Keratinocyte (primary cell): ENCODE data around the gene IGF1R. TPM values are rescaled to one million over a fixed set of nuclear protein-coding genes. Genes with fewer than 3 reads are reported as not detected.

Experiments
- DNase-seq: peaks from one replicate; pipeline ENCODE4 v3.0.0-alpha.2; 2011; ENCODE audit warnings: low read depth, missing footprints, low spot score
- FAIRE-seq: peaks from 2 replicates; lab custom pipeline; 2011; peaks lifted over from hg19 to GRCh38; lab: Jason Lieb, UNC
- H2AFZ ChIP-seq: 2 replicates; pipeline ENCODE4 v1.6.0; 2012; ENCODE audit warnings: low read length, control low read depth, inconsistent platforms; ENCODE audit not compliant: control insufficient read depth
- H3K27ac ChIP-seq: 2 replicates; pipeline ENCODE4 v1.5.1; 2011; ENCODE audit warnings: low read length; ENCODE audit not compliant: control insufficient read depth, insufficient read depth
- H3K27me3 ChIP-seq: 3 replicates; pipeline ENCODE4 v1.6.0; 2011; ENCODE audit warnings: low read length; ENCODE audit not compliant: control insufficient read depth, insufficient read depth; ENCODE audit errors: extremely low read depth
- H3K36me3 ChIP-seq, 2 experiments: 2 replicates in 1 of 2; 3 replicates in 1 of 2; pipeline ENCODE4 v1.5.1; 2011; ENCODE audit warnings: low read length in 2 of 2, mild to moderate bottlenecking in 1 of 2; ENCODE audit not compliant: control insufficient read depth in 2 of 2, insufficient read depth in 2 of 2; ENCODE audit errors: extremely low read depth in 1 of 2
- H3K4me1 ChIP-seq: 3 replicates; pipeline ENCODE4 v1.5.1; 2011; ENCODE audit warnings: low read length; ENCODE audit not compliant: control insufficient read depth, insufficient read depth; ENCODE audit errors: extremely low read depth
- H3K4me2 ChIP-seq: 3 replicates; pipeline ENCODE4 v1.6.0; 2011; ENCODE audit warnings: low read depth, low read length; ENCODE audit not compliant: control insufficient read depth, insufficient read depth; ENCODE audit errors: extremely low read depth
- H3K4me3 ChIP-seq, 3 experiments: fragments of 200-600 bp in 1 of 3; sonication (generic) in 1 of 3; 2 replicates in 2 of 3; 3 replicates in 1 of 3; pipeline ENCODE4 v1.5.1; 2011 to 2016; ENCODE audit warnings: low read length in 3 of 3, mild to moderate bottlenecking in 3 of 3, control low read depth in 2 of 3, inconsistent platforms in 1 of 3, low read depth in 1 of 3, mixed read lengths in 1 of 3, mixed run types in 1 of 3, moderate library complexity in 1 of 3; ENCODE audit not compliant: control insufficient read depth in 2 of 3, insufficient read depth in 2 of 3; ENCODE audit errors: extremely low read depth in 1 of 3
- H3K79me2 ChIP-seq: 2 replicates; pipeline ENCODE4 v1.6.0; 2012; ENCODE audit warnings: low read length; ENCODE audit not compliant: control insufficient read depth, insufficient read depth
- H3K9ac ChIP-seq: 3 replicates; pipeline ENCODE4 v1.6.0; 2011; ENCODE audit warnings: low read length; ENCODE audit not compliant: control insufficient read depth, insufficient read depth; ENCODE audit errors: extremely low read depth
- H3K9me1 ChIP-seq: 3 replicates; pipeline ENCODE4 v1.6.0; 2011; ENCODE audit warnings: low read length; ENCODE audit not compliant: control insufficient read depth, insufficient read depth; ENCODE audit errors: extremely low read depth
- H3K9me3 ChIP-seq: 2 replicates; pipeline ENCODE4 v1.5.1; 2012; ENCODE audit warnings: low read depth, low read length; ENCODE audit not compliant: control insufficient read depth
- H4K20me1 ChIP-seq: 3 replicates; pipeline ENCODE4 v1.6.0; 2011; ENCODE audit warnings: low read length; ENCODE audit not compliant: control insufficient read depth, insufficient read depth; ENCODE audit errors: extremely low read depth
- EZH2 ChIP-seq: IDR thresholded peaks from one replicate; pipeline ENCODE4 v1.6.1; 2012; ENCODE audit warnings: inconsistent platforms, mild to moderate bottlenecking, low read length, moderate library complexity
- dilution Hi-C: fragments of 300-500 bp; cut with MboI; formaldehyde crosslinking; loops from one replicate; pipeline ENCODE4 v1.7.0; 2020; ENCODE audit warnings: low sequenced_read_pairs; ENCODE audit not compliant: extremely low pct_ligation_motif_present
- polyA plus RNA-seq, 5 experiments: library from polyadenylated mRNA; depleted of rRNA in 3 of 5; stranded (reverse) in 3 of 5; stranded (forward) in 1 of 5; unstranded in 1 of 5; fragments of >200 nt; gene quantifications; 1 replicate in 1 of 5; 2 replicates in 3 of 5; 3 replicates in 1 of 5; pipeline versions ENCODE4 v1.2.1 to v1.2.3, GENCODE V29; 2011 to 2012; ENCODE audit warnings: missing spikeins in 2 of 5, low read depth in 1 of 5, low replicate concordance in 1 of 5
- TF ChIP-seq, protein P1 (sequence below), 3 experiments: IDR thresholded peaks in 1 of 3; conservative IDR thresholded peaks in 1 of 3; optimal IDR thresholded peaks in 1 of 3; 2 replicates in 2 of 3; 3 replicates in 1 of 3; pipeline versions ENCODE3 to v1.5.1; 2011; ENCODE audit warnings: low read length in 3 of 3, mild to moderate bottlenecking in 3 of 3, moderate library complexity in 2 of 3, control low read depth in 1 of 3, inconsistent platforms in 1 of 3; ENCODE audit not compliant: insufficient read depth in 2 of 3; ENCODE audit errors: extremely low read depth in 1 of 3

The IGF1R gene
- polyA plus RNA-seq, 1 donor (not counting 4 experiments of a cell fraction or from before 2014, with no cell fraction given) = 14.5 TPM

- Histone ChIP-seq H3K9me3 (no peaks in the 10 kb centered on the region), H3K9ac (peak overlapping the region; percentile 77), H3K79me2 (peaks cover 95% of the 10 kb centered on the region), H3K27ac (peak overlapping the region; percentile 95), H3K36me3 (peaks cover 0 to 4% of the 10 kb centered on the region in 2 experiments), H3K4me1 (peaks cover 38% of the 10 kb centered on the region), H4K20me1 (peaks cover 7% of the 10 kb centered on the region), H3K4me3 (no peak overlapping the region), H2AFZ (no peak overlapping the region), H3K4me2 (peak overlapping the region; percentile 76), H3K9me1 (peaks cover 12% of the 10 kb centered on the region), H3K27me3 (no peaks in the 10 kb centered on the region)
- dilution Hi-C loops = no loop called here
- DNase-seq (no peak), FAIRE-seq (no peak)
- no peak for TF ChIP-seq EZH2
- TF ChIP-seq, protein P1, sequence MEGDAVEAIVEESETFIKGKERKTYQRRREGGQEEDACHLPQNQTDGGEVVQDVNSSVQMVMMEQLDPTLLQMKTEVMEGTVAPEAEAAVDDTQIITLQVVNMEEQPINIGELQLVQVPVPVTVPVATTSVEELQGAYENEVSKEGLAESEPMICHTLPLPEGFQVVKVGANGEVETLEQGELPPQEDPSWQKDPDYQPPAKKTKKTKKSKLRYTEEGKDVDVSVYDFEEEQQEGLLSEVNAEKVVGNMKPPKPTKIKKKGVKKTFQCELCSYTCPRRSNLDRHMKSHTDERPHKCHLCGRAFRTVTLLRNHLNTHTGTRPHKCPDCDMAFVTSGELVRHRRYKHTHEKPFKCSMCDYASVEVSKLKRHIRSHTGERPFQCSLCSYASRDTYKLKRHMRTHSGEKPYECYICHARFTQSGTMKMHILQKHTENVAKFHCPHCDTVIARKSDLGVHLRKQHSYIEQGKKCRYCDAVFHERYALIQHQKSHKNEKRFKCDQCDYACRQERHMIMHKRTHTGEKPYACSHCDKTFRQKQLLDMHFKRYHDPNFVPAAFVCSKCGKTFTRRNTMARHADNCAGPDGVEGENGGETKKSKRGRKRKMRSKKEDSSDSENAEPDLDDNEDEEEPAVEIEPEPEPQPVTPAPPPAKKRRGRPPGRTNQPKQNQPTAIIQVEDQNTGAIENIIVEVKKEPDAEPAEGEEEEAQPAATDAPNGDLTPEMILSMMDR (optimal IDR thresholded peaks at IDR 0.05 in 1 of 3, IDR thresholded peaks at IDR 0.05 in 1 of 3, conservative IDR thresholded peaks at IDR 0.05 in 1 of 3; ENCODE audit: extremely low read depth in 1 of 3, insufficient read depth in 2 of 3, low read length in 3 of 3) = no peak
Measured at GRCh38 chr15:98669638-98670037, 21.3 kb downstream of the IGF1R start.

- no peak for FAIRE-seq
- no peak for TF ChIP-seq EZH2
- TF ChIP-seq, protein P1 (optimal IDR thresholded peaks at IDR 0.05 in 1 of 3, IDR thresholded peaks at IDR 0.05 in 1 of 3, conservative IDR thresholded peaks at IDR 0.05 in 1 of 3; ENCODE audit: extremely low read depth in 1 of 3, insufficient read depth in 2 of 3, low read length in 3 of 3) = no peak
- Histone ChIP-seq H3K4me3 (no peak overlapping the region), H3K27me3 (no peaks in the 10 kb centered on the region), H4K20me1 (peaks cover 7% of the 10 kb centered on the region), H3K9me1 (peaks cover 12% of the 10 kb centered on the region), H3K9ac (no peak overlapping the region), H3K4me1 (peaks cover 36% of the 10 kb centered on the region), H2AFZ (no peak overlapping the region), H3K9me3 (no peaks in the 10 kb centered on the region), H3K79me2 (peaks cover 94% of the 10 kb centered on the region), H3K4me2 (no peak overlapping the region), H3K27ac (no peak overlapping the region), H3K36me3 (peaks cover 0 to 4% of the 10 kb centered on the region in 2 experiments)
- dilution Hi-C loops = no loop called here
- no peak for DNase-seq
Measured at GRCh38 chr15:98671060-98672008, 23.0 kb downstream of the IGF1R start.
